Epithelial cell of proximal tubule (primary cell): Measurements from ENCODE around the gene AHCYL1. TPM values are rescaled to one million over a fixed set of nuclear protein-coding genes. Genes with fewer than 3 reads are reported as not detected.

Source experiments
- DNase-seq: peaks from one replicate; pipeline ENCODE4 v3.0.0-alpha.2; 2011; ENCODE audit warnings: low read depth
- H3K4me3 ChIP-seq: 2 replicates; pipeline ENCODE4 v1.5.1; 2011; ENCODE audit warnings: low read depth, mild to moderate bottlenecking, low read length
- CTCF ChIP-seq: conservative IDR thresholded peaks from 2 replicates; pipeline ENCODE4 v1.5.1; 2012; ENCODE audit warnings: low read depth, mild to moderate bottlenecking, low read length
- total RNA-seq: library from RNA; depleted of rRNA; stranded (reverse); fragments of >200 nt; gene quantifications from 2 replicates; pipeline ENCODE4 v1.2.3, GENCODE V29; 2015

AHCYL1 gene
- total RNA-seq, 1 donor from 2014 or later = 54.9 TPM

GRCh38 chr1:110069404-110070281 lies 85.1 kb downstream of the AHCYL1 start:
- TF ChIP-seq CTCF = no peak
- H3K4me3 ChIP-seq = no peak overlapping the region
- no peak for DNase-seq

DNA sequence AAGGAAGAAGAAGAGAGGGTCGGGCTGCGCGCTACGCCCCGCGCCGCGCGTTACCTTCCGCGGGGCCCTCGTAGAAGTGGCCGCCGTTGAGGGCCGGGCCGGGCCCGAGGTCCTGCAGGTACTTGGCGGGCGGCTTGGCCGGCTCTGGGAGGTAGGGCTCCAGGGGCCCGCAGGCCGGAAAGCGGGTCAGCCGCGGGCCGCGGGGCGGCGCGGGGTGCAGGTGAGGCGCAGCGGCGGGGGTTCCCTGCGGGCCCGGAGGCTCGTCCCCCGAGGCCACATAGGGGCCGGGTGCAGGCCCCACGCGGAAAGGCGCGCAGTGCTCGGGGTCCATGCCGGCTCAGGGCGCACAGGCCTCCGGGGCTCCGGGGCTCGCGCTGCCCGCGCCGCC lies 85.7 kb downstream of the AHCYL1 start:
- no peak overlapping the region for H3K4me3 ChIP-seq
- DNase-seq = no peak

GRCh38 chr1:110070671-110071242 lies 86.2 kb downstream of the AHCYL1 start, which contains the start of gene ALX3:
Gene ALX3, minus strand, starts transcription at chr1:110070672. Its CDS starts 60 bp downstream, at chr1:110070612.
- TF ChIP-seq CTCF = no peak
- no peak within 1 kb of the TSS for H3K4me3 ChIP-seq
- no peak for DNase-seq

More for the DNA sequence above, 85.7 kb downstream of the AHCYL1 start:
- TF ChIP-seq CTCF = no peak

Other genes starting within 250 kb of the AHCYL1 start
- gene GSTM3, start 243.7 kb upstream of the AHCYL1 start, total RNA-seq = 63.2 and 81.9 TPM in 2 replicates
- gene EPS8L3, start 220.8 kb upstream of the AHCYL1 start, total RNA-seq = not detected in 2 replicates
- gene CSF1, start 73.9 kb upstream of the AHCYL1 start, total RNA-seq = 12.6 and 20.1 TPM in 2 replicates
- gene STRIP1, start 49.9 kb downstream of the AHCYL1 start, total RNA-seq = 28.6 and 28.9 TPM in 2 replicates
- not detected in 2 replicates for gene ALX3, start 85.9 kb downstream of the AHCYL1 start, total RNA-seq
- gene UBL4B, start 127.7 kb downstream of the AHCYL1 start, total RNA-seq = not detected in 2 replicates
- gene SLC6A17, start 165.7 kb downstream of the AHCYL1 start, total RNA-seq = 0.35 and 0.43 TPM in 2 replicates
- gene KCNC4, start 225.5 kb downstream of the AHCYL1 start, total RNA-seq = 2.1 and 4.2 TPM in 2 replicates